ENCODE data around the gene CISTR.

Gene CISTR

DNA sequence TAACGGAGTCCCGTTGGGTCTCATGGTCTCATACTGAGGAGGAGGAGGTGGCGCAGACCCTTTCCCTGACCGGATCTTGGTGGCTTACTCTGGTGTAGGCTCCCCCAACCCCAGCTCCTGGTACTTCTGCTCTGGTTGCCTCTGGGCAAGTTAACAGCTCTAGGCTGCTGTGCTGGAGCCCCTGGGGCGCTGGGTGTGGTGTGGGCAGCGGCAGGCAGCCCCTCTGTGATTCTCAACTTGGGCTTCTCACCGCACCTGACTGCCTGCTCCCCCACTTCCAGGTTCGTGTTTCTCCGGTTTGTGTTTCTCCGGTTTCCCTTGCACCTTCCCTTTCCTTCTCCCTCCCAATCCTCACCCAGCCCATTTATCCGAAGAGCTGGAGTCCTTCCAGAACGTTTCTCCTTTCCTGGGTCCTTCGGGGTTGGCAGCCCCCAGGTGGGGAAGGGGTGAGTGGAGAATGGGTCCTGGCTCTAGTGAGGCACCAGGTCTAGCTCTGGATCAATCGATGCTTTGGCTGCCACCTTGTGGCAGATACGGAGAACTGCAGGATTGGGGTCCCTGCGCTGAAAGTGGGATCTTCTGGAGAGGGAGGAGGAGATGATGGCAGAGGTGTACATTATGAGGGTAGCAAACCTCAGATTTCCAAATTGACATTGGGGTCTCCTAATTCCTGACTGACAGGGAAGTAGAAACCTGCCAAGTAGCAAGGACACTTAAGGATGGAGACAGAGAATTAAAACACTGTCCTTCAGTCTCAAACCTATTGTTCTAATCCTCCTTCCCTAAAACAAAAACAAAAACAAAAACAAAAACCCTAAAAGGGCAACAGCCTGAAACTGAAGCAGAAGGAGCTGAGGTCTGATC lies 8.3 kb downstream of the CISTR start:
- DNase-seq (ENCODE audit: low spot score): peak; percentile 86

DNA sequence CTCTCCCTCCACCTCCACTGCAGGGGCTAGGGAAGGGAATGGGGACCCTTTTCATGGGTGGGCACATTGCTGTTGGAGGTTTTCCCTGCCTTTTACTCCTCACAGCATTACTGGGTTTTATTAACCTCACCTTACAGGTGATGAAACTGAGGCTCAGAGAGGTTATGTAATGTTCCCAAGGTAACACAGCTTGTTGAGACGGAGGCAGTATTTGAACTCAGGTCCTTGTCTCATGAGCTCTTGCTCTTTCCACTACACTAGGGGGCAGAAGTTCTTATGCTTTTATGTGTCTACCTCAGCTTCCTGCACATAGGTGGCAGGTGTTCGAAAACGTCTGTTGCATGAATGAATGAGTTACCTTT lies 11.7 kb downstream of the CISTR start:
- DNase-seq (ENCODE audit: low spot score): no peak

DNA sequence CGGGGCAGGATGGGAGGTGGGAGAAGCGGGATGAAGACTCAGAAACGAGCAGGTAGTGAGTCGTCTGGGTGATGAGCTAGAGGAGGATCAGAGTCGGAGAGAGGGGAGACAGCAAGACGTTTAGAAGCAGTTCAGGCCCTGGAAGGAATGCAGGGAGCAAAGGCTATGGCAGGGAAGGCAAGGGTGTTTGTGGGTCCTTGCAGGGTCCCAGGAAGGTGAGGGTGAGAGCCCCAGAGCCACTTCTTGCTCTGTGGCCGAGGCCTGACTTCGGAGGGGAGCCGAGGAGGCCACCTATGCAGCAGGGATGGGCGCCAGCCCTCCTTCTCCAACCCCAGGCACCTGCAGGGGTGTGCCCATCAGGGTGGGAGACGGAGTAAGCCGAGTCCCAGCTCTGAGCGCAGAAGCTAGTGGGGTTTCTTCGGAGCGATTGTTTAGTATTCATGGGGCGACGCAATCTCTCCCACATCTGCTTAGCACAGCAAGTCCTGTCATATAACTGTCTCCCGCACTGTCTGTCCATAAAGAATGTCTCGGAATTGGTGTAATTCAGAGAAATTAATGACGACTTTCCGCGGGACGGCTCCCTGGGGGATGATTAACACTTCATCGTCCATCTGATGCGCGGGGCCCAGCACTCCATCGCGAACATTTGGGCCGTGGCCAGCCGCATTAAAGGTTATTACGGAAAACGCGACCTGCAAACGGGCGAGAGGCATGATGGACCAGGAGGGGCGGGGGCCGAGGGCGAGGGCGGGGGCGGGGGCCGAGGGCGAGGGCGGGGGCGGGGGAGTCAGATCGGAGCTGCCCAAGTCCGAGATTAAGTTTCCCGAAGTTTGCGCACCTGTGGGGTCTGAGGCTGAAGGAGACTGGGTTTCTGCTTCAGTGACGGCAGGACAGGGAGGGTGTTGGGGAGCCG lies 12.3 kb downstream of the CISTR start:
- DNase-seq (ENCODE audit: low spot score): peak; percentile 59

DNA sequence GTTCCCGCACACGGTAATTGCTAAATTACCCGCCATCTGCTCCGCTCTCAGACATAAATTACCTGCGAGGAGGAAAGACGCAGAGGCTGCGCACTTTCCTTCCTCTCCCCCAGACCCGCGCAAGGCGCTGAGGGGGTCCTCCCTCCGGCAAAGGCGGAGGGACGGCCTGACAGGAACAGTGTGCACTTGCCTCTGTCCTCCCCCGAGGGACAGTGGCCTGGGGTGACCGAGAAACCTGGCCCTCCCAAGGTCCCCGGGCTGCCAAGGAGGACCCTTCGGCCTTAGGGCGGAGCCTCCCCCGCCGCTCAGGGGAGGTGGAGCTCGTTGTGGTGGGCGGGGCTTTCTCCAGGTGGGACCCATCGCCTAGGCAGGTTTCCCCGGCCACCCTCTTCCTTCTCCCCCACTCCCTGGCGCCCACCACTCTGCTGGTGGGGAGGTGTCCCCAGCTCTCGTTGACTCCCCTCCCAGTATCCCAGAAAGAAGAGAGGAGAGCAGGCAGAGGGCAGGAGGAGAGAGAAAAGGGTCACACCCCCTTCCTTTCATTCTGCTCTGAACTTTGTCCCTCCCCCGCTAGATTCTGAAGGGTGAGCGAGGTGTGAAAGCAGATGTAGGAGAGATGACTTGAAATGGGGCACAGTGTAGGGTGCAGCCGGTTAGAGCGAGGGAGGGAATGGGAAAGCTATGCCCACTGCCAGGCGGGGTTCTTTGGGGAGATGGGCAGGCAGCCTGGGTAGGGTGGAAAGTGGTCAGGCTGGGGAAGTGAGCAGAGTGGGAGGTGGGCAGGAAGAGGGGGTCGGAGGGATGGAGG lies 13.2 kb downstream of the CISTR start:
- peak; percentile 77 for DNase-seq (ENCODE audit: low spot score)

DNA sequence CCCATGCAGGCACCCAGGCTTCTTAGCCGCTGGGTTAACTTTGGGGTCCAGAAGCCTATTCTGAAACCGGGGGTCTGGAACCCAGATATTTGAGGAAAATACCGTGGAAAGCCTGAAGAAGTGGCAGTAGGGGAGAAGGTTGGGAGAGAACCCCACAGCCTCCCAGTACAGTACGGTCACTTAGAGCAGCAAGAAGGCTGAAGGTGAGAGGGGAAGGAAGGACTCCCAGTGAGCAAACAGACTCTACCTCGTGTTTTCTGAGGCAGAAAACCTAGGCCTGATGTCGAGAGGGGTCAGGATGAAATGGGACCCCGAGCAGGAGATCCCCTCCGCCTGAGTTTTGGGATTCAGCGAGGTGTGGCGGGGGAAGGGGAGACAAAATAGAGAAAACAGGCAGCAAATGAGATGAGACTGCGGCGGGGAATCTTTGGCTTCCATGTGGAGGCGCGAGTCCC lies 13.8 kb downstream of the CISTR start:
- DNase-seq (ENCODE audit: low spot score): no peak

DNA sequence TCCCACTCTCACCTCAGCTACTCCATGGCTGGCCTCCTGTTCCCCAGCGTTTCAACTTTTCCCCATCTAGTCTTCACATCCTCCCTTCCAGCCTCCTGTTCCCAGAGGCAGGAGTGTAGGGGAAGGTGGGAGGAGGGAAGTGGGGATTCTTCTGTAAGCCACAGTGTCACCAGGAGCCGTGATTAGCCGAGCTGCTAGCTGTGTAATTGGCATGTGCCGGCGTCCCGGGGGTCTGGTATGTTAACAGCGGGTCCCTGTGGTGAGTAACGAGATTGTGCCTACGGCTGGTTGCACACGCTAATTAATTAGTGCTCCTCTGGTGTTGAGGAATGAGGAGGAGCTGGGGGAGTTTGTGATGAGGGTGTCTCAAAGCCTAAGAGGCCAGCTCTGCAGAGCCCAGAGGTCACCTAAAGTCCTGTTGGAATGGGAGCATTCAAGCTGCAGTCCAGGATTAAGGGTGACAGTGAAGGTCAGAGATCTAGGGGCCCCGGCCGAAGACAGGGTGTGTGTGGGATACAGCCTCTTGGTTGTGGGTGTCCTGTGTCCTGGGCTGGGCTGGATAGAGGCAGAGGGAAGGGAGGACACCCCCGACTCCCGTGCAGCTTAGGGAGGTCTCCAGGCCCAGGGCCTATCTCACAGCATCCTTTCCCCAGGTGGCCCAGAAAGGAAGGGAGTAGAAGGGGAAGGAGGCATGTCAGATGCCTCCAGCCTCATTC lies 14.5 kb downstream of the CISTR start:
- no peak for DNase-seq (ENCODE audit: low spot score)

DNA sequence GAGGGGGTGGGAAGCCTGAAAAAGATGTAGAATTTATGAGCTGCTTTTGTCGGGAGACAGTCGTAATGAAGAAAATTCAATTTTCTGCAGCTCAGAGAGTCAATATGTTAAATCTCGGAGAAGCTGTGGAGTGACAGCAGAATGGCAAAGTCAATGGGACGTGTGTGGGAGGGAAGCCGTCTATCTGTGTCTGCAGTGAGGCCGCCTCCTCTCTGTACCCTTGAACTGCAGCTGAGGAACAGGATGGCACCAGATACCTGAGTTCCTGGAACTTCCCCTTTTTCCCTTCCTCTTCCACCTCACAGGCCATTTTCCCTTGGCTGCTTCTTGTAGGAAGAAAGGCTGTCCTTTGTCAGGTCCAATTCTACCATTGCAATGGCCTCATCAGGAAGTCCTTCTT lies 15.2 kb downstream of the CISTR start:
- no peak for DNase-seq (ENCODE audit: low spot score)

DNA sequence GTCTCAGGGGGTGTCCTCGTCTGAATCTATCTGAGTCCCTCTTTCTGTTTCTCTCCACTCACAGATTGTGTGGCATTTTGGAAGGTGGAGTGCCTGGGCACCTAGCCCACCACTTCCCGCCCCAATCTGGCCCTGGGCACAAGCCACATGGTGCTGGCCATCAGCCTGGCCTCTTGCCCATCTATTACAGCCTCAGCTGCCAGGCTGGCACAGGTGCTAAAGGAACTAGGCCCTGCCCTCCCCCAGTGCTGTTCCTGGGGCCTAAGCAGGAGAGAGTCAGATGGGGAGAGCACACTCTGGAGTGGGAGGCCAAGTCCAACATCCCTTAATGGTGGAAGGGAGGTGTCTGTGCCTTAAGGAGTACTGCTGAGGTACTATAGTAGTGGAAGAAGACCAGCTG lies 16.2 kb downstream of the CISTR start:
- no peak for DNase-seq (ENCODE audit: low spot score)

DNA sequence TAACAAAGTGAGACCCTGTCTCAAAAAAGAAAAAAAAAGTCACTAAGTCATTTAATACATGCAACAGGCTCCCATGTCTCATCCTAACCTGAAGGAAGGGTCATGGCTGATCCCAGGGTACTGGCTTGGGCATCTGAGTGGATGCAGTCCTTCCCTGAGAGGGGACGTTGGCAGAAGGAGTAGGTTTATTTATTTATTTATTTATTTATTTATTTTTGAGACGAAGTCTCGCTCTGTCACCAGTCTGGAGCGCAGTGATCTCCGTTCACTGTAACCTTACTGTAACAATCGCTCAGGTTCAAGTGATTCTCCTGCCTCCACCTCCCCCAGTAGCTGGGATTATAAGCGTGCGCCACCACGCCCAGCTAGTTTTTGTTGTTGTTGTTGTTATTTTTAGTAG lies 17.4 kb downstream of the CISTR start:
- DNase-seq (ENCODE audit: low spot score): no peak

DNA sequence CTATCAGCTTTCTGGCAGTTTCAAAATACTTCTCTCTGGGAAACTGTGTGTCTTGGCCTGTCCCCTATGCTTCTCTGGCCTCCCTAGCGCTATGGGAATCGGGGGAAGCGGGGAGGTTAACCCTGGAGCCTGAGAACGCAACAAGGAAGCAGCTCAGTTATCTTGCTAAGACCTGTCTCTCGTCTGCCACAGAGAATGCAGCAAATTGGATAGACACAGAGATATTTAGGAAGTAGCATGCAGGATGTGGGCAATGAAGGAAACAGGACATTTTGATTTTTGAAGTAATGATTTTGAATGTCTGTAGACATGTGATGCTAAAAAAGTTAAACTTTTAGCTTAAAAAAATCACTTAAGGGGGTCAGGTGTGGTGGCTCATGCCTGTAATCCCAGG lies 18.0 kb downstream of the CISTR start:
- DNase-seq (ENCODE audit: low spot score): no peak

DNA sequence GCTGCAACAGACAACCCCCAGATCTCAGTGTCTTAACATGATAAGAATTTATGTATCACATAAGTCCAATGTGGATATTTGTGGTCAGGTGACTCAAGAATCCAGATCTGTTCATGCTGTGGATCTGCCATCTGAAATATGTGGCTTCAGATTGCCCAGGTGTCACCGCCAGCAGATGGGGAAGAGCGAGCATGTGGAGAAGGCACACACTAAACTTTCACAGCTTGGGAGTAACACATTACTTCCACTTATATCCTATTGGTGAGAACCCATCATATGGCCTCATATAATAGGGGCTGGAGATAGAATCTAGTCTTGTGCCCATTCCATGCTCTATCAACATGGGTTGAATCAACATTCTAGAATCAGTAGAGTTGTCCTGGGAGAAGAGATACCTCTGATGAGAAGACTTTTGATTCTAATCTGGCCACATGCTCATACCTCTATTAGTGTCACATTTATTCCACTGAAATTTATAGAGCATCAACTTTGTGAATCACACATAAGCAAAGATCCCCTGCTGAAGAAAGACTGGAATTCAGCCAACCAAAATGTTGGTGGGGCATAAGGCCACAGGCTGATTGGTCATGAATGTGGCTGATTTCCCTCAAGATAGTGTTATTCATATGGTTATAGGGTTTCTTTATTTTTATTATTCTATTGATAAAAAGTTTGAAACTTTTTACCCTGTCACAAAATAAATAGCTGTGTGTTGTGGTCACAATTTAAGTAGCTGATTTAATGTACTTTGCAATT lies 18.6 kb downstream of the CISTR start:
- DNase-seq (ENCODE audit: low spot score): no peak

DNA sequence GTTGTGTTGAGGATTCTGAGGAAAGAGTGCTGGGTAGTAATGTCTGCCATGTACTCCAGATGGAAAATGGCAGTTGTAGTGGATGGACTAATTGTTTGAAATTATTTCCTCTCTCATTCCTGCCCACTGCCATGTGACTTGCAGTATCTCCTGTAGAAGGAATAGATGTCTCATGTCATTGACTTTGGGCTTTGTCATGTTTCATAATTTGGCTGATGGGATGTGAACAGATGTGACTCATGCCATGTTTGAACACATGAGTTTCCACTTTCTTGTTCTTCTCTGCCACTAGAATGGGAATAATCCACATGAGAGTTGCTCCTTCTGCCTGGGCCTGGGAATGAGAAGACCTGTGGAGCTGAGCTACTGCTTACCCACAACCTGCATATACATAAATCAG lies 22.1 kb downstream of the CISTR start:
- no peak for DNase-seq (ENCODE audit: low spot score)

DNA sequence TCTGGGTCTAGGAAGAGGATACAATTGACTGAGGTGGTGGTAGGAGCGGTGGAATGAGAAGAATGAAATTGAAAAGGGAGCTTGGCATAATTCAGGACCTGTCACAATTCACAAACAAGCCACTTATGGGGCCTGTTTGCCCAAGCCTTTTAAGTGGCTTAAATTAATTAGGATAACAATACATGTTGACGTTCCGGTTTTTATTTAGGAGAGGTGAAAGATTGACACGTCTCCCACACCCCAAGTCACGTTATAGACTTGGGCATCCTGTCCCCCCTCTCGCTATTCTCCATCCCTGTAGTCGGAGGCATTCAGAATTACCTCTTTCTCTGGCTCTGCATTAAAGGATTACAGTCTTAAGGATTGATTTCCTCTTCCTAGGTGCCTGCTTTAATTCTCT lies 23.6 kb downstream of the CISTR start:
- DNase-seq (ENCODE audit: low spot score): no peak

DNA sequence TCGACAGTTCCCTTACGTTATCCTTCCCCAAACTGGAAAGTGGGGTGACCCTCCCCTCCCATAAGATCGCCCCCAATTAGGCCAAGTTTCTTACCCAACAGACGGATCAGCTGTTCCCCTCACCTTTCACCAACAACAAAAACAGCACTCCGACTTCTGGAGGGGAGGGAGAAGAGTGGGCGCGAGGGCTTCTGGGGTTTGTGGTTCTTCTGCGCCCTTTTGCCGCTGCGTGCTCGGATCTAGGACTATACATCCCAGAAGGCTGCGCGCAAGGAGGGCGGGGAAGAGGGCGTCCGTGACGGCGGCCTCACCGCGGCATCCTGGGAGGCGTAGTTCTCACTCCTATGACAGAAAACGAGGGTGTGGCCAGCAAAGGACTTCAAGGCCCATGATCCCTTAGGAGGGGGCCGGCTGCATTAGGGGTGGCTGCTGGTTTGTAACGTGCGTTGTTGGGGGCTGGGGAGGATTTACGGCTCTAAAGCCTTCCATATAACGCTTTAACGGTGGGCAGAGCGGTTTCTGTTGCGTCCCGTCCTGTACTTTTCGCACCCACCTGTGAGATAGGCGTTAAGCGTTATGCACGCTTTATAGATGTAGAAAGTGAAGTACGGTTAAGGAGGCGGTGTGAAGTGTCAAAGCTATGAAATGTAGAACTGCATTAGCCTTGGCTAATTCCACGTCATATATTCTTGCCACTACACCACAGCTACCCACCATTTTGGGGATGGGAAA lies 24.3 kb downstream of the CISTR start, which contains the start of gene CALCOCO1:
TSS of gene CALCOCO1 (minus strand) at position 143 of the 732 bp plus-strand sequence. CDS start 2,210 bp downstream, outside the sequence.
- DNase-seq (ENCODE audit: low spot score): peak; percentile 99

DNA sequence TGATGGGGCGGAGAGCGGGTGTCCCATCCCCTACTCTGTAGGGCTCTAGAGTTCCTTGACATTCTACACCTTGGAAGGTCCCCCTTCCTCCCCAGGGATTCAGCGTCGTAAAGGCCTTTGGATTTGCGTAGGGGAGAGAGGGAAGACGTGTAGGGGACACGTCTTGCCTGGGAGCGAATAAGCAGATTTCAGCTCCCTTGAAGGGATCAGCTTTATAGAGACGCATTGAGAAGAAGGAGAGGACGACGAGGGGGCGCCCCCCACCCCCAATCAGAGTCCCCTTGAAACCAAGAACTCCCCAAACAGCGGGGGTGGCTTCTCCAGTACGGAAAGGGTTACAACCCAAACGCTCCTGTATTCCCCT lies 24.9 kb downstream of the CISTR start:
- no peak for DNase-seq (ENCODE audit: low spot score)

DNA sequence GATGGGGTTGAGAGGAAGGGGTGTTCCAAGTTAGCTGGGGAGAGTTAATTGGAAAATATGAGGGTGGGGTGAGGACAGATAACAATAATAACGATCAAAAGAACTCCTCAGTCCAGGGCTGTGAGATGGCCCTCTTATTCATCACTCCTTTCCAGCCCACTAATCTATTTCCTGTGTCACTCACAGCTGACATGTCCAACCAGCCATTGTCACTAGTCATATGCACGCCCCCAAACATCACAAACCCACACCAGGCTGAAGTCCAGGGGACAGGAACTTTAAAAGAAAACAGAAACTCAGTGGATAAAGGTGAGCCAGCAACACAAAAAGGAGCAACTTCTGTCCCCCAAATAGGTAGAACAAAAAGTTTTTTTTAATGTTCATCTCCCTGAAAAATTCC lies 25.4 kb downstream of the CISTR start:
- DNase-seq (ENCODE audit: low spot score): no peak

DNA sequence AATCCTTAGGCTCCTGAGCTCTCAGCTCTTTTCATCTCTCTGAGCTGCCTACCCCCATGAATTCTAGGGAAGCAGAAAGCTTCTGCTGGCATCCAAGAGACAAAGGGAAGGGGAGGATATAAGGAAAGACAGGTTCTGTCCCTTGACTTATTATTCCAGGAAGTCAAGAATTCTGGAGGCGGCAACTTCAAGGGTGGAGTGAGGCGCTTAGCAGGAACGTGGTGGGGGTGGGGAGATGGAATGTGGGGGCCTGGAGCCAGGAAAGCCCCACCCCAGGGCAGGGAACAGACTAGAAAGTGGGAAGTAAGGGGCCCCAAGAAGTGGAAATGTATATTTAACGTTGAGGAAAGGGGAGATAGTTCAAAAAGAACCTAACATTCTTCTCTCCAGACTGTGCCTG lies 26.0 kb downstream of the CISTR start:
- DNase-seq (ENCODE audit: low spot score): no peak

DNA sequence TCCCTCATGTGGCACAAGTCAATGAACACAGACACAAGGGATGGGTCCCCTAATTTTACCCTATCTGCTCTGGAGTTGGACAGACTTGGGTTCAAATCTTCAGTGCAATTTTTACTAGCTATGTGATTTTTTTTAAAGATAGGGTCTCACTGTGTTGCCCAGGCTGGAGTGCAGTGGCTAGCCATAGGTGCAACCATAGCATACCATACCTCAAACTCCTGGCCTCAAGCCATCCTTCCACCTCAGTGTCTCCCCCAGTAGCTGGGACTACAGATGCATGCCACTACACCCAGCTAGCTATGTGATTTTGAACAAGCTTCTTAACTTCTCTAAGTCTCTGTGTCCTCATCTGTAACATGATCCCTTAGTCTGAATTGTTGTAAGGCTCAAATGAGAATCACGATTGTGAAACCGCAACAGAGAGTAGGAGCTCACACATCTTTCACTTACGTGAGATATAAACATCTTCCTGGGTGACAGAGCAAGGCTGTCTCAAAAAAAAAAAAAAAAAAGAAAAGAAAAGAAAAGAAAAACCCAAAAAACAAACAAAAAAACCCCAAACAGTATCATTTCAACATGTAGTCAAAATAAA lies 29.2 kb downstream of the CISTR start:
- DNase-seq (ENCODE audit: low spot score): no peak

DNA sequence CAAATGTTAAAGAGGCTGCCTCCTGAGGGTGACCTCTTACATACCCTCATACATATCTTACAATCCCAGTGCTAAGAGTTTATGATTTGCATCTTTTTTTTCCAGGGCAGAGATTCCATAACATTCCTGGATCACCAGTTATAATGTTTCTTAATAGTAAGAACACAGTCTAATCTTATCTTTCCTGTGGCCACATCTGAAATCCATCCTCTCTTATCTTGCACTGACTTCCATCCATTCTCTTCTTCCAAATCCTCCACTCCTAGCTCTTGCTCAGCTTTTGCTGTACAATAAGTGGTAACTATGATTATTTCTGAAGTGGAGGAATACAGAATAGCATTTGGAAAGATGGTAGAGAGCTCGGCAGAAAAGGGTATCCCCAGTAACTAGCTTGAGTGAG lies 30.8 kb downstream of the CISTR start:
- no peak for DNase-seq (ENCODE audit: low spot score)

DNA sequence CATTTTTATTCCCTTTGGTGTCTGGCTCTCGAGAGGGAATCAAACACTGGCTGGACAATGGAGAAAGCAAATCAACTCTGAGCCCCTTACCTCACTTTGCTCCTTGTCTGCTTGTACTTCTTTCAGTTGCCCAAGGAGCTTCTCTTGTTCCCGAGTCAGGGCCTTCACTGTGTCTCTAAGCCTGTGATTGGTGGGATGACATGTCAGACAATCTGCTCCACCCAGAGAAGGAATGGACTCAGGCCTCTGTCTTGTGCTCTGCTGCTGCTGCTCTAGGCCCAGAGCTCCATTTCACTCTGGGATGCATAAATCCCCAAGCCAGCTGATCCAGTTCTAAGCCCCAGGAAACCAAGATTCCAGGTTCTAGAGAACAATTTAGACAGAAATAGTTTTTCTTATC lies 32.1 kb downstream of the CISTR start:
- DNase-seq (ENCODE audit: low spot score): no peak
